ENCODE measurements around the gene ANXA10. TPM values are rescaled to one million over a fixed set of nuclear protein-coding genes. Genes with fewer than 3 reads are reported as not detected.
"Not testable (repeated sequence)": the region's sequence is repeated elsewhere in the genome, so short reads cannot be mapped to it uniquely, and the experiment has no call there.

The ANXA10 gene
- total RNA-seq, 2 experiments from 2014 or later, result not detected

- no peak overlapping the region for H2AFZ ChIP-seq (ENCODE audit: low read length)
- ChIA-PET POLR2A (no interaction called here), CTCF (ENCODE audit: unreplicated experiment) (no interaction called here)
- H3K9me2 ChIP-seq (ENCODE audit: insufficient read depth, low read length), result no peaks in the 10 kb centered on the region
- H3K4me2 ChIP-seq (ENCODE audit: low read length), result no peak overlapping the region
- no peak overlapping the region for H3K27ac ChIP-seq (ENCODE audit: low read depth, low read length, poor library complexity, severe bottlenecking)
- no peaks in the 10 kb centered on the region for H4K20me1 ChIP-seq (ENCODE audit: insufficient read depth, low read length)
- intact Hi-C loops (cut with micrococcal nuclease; ENCODE audit: unreplicated experiment), result no loop called here
- H3K4me3 ChIP-seq (ENCODE audit: low read depth, low read length, poor library complexity, severe bottlenecking), result no peak overlapping the region
- TF ChIP-seq EZH2phosphoT487 (IDR thresholded peaks at IDR 0.05; ENCODE audit: borderline replicate concordance, low read depth, low read length) (no peak), CTCF (conservative IDR thresholded peaks at IDR 0.05; ENCODE audit: low read length) (no peak)
- H3K79me2 ChIP-seq (ENCODE audit: insufficient read depth, low read depth, low read length), result no peaks in the 10 kb centered on the region
- no peaks in the 10 kb centered on the region for H3K4me1 ChIP-seq (ENCODE audit: insufficient read depth, low read length, poor library complexity, severe bottlenecking)
- no TSS peak for BruUV-seq (replicated peaks)
- DNase-seq (ENCODE audit: low spot score), result no peak
- H3K9me3 ChIP-seq (ENCODE audit: low read length), result no peaks in the 10 kb centered on the region
- H3K36me3 ChIP-seq (ENCODE audit: insufficient read depth, low read length), result no peaks in the 10 kb centered on the region
These were observed 120.3 kb downstream of the ANXA10 start for GRCh38 chr4:168212656-168213055.

GRCh38 chr4:168213511-168213910 is 121.2 kb downstream of the ANXA10 start:
- intact Hi-C loops (cut with micrococcal nuclease; ENCODE audit: unreplicated experiment); CTCF ChIA-PET (ENCODE audit: unreplicated experiment); H3K79me2 ChIP-seq (ENCODE audit: insufficient read depth, low read depth, low read length); H3K36me3 ChIP-seq (ENCODE audit: insufficient read depth, low read length); H3K4me3 ChIP-seq (ENCODE audit: low read depth, low read length, poor library complexity, severe bottlenecking); H4K20me1 ChIP-seq (ENCODE audit: insufficient read depth, low read length); DNase-seq (ENCODE audit: low spot score); H3K4me2 ChIP-seq (ENCODE audit: low read length); H2AFZ ChIP-seq (ENCODE audit: low read length); BruUV-seq (replicated peaks); H3K4me1 ChIP-seq (ENCODE audit: insufficient read depth, low read length, poor library complexity, severe bottlenecking); H3K9me3 ChIP-seq (ENCODE audit: low read length); H3K27ac ChIP-seq (ENCODE audit: low read depth, low read length, poor library complexity, severe bottlenecking); H3K9me2 ChIP-seq (ENCODE audit: insufficient read depth, low read length); POLR2A ChIA-PET: not testable (repeated sequence)

GRCh38 chr4:168218645-168219044 is 126.3 kb downstream of the ANXA10 start:
- no peak overlapping the region for H2AFZ ChIP-seq (ENCODE audit: low read length)
- no peaks in the 10 kb centered on the region for H3K79me2 ChIP-seq (ENCODE audit: insufficient read depth, low read depth, low read length)
- H3K4me3 ChIP-seq (ENCODE audit: low read depth, low read length, poor library complexity, severe bottlenecking), result no peak overlapping the region
- ChIA-PET POLR2A (interaction anchor here (0.7 kb wide), 1 partner anchor 920 kb away, joined by 5 read pairs; no protein-coding TSS in a partner anchor), CTCF (ENCODE audit: unreplicated experiment) (no interaction called here)
- no peaks in the 10 kb centered on the region for H3K9me2 ChIP-seq (ENCODE audit: insufficient read depth, low read length)
- intact Hi-C loops (cut with micrococcal nuclease; ENCODE audit: unreplicated experiment), result no loop called here
- H3K27ac ChIP-seq (ENCODE audit: low read depth, low read length, poor library complexity, severe bottlenecking), result no peak overlapping the region
- no peak for DNase-seq (ENCODE audit: low spot score)
- no peaks in the 10 kb centered on the region for H3K36me3 ChIP-seq (ENCODE audit: insufficient read depth, low read length)
- TF ChIP-seq CTCF (conservative IDR thresholded peaks at IDR 0.05; ENCODE audit: low read length) (no peak), EZH2phosphoT487 (IDR thresholded peaks at IDR 0.05; ENCODE audit: borderline replicate concordance, low read depth, low read length) (no peak)
- no peaks in the 10 kb centered on the region for H3K9me3 ChIP-seq (ENCODE audit: low read length)
- no peak overlapping the region for H3K4me2 ChIP-seq (ENCODE audit: low read length)
- H3K4me1 ChIP-seq (ENCODE audit: insufficient read depth, low read length, poor library complexity, severe bottlenecking), result no peaks in the 10 kb centered on the region
- no TSS peak for BruUV-seq (replicated peaks)
- no peaks in the 10 kb centered on the region for H4K20me1 ChIP-seq (ENCODE audit: insufficient read depth, low read length)

Data from OCI-LY7 (cell line).